GM18870 (cell line): ENCODE data around the gene PLAA.

Source experiments
- ATAC-seq: cut with Tn5 transposase; IDR thresholded peaks from one replicate; pipeline ENCODE4 v1.9.1; 2021; ENCODE audit warnings: moderate library complexity; ENCODE audit not compliant: unreplicated experiment

Gene PLAA

DNA sequence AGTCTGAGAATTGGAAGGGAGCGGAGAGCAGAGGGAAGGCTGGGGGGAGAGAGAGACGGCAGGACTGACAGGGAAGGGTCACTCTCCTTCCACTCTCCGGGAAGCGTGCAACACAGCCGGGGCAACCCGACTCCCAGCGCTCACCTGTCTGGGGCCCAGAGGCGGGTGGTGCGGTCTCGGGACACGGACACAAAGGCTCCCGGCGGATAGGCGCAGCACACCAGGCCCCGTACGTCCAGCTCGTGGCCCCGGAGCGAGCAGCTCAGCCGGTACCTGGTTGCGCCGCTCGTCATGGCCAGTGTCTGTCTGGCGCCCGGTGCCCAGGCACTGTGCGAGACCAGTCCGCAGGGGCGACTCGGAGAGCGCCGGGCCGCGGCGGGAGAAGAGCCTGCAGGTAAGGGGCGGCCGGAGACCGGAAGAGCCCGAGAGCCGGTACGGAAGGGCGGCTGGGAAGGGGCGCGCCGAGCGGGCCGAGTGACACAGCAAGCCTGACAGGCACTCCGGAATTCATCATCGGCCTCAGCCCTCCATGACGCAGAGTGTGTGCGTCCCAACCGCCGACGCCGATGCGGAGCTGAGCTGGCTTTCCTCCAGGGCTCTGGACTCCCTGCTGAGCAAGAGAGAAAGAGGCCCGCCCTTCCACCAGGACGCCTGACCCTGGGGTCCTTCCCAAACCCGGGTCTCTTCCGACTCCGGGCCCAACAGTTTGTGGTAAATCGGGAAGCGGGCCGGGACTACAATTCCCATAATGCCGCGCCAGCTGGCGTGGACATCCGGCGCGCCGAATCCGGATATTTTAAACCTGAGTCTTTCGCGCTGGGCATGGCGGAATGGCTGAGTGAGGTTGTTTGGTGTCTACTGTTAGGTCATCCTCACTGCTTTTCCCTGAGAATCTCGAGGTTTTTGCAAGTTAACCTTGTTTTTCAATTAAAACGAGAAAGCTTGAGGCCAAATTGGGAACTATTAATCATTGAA, at the start of gene PLAA:
Gene PLAA, minus strand, starts transcription at position 490 of the 975 bp plus-strand sequence. Its CDS starts 197 bp downstream, at position 293.
- ATAC-seq, result peak; percentile 97

- no peak for ATAC-seq
Measured at GRCh38 chr9:26995810-26996209, 48.8 kb upstream of the PLAA start.

DNA sequence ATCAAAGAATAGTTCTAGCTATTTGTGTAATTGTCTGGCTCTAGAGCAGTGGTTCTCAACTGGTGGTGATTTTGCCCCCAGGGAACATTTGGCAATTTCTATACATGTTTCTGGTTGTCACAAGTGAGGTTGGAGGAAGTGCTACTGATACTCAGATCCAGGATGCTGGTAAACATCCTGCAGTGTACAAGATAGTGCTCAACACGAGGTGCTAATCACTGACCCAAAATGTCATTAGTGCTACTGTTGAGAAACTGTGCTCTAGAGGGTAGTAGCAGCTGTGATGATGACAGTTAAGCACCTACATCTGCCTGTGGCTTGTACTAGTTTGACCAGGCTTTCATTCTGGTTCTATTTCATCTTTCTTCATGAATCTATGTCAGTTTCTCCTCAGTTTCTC, 36.3 kb upstream of the PLAA start:
- no peak for ATAC-seq

DNA sequence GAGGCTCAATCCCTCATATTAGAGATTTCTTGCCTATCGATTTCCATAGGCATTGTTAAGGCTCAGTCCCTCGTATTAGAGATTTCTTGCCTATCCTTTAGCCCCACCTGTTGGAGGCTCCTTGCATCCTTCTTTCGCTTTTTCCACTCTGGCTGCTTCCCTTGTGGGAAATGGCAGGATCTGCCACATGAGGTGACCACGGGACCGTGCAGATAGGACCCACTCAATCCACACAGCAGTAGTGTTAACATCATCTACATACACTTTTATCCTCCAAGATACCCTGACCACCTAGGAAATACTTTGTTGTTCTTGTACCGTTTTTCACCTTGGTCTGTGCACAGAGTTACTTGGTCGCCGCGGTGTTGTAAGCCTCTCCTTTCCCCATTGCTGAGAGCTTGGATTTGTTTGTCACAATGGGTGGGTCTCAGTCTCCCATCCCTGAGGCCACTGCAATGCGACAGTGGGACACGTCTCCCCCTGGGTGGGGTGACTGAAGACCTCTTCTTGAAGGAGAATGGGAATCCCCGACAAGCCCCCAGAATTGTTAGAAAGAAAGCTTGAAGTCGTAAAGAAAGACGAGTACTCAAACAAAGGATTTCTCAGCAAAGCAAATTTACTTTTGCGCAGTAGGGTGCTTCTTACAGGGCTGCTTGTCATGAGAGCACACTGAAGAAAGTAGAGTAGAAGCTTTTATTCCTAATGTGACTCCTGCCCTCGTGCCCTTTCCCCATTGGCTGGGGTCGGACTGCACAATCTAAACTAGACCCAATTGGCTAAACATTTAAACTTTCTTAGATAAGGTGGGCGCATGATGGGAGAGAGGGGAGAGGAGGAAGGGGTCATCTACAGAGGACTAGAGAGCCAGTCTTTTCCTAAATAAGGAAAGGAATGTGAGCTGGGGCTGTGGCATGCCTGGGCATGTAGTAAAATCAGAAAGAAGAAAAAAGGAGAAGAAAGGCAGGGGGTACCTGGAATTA, 29.0 kb upstream of the PLAA start:
- no peak for ATAC-seq

GRCh38 chr9:26974927-26975326, 27.9 kb upstream of the PLAA start:
- ATAC-seq, result no peak

GRCh38 chr9:26973989-26974388, 26.9 kb upstream of the PLAA start:
- ATAC-seq, result no peak

GRCh38 chr9:26971721-26972120, 24.7 kb upstream of the PLAA start:
- ATAC-seq, result no peak

- ATAC-seq, result no peak
Measured at GRCh38 chr9:26956860-26957233, 9.8 kb upstream of the PLAA start.

DNA sequence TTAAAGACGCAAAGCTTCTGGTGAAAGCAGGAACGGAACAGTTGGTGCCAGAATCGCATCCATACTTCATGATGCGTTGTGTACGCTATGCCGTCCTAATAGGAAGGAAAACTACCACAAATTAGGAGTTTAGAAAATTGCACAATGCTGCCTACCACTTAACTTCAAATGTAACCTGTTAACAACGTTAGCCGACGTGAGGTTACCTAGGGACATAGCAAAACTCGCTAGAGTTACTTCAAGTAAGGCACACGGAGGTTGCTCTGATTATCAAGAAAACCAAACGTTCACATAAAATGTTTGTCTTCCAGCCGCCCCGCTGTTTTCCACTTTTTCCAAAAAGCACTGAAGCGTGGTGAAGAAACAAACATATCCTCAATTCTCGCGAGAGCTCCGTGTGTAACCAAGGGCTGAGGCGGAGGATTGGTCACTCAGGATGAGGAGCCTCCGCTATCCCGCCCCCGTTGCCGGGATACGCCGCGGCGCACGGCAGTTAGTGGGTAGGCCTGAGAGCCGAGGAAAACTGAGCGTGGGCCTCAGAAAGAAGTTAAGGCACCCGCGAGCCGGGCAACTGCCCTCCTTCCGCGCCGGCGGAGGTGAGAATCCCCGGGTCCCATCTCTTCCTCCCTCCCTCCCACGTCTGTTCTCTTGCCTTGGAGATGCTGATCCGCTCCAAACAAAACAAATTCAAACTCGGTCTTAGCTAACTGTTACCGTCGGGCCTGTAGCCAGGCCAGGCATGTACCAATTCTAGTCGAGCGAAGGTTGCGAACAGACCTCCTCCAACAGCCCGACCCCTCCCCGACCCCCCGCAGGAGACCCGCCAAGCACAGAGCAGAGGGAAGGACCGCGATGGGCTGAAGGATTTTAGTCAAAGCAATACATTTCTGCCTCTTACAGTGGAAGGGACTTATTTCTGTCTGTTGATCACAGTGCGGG, 9.1 kb upstream of the PLAA start, which contains the start of gene IFT74:
Gene IFT74, plus strand, starts transcription at position 492 of the 939 bp plus-strand sequence. CDS start 5,556 bp downstream, outside the sequence.
- ATAC-seq, result peak; percentile 93

GRCh38 chr9:26955222-26955903, 8.3 kb upstream of the PLAA start:
- peak; percentile 27 for ATAC-seq

DNA sequence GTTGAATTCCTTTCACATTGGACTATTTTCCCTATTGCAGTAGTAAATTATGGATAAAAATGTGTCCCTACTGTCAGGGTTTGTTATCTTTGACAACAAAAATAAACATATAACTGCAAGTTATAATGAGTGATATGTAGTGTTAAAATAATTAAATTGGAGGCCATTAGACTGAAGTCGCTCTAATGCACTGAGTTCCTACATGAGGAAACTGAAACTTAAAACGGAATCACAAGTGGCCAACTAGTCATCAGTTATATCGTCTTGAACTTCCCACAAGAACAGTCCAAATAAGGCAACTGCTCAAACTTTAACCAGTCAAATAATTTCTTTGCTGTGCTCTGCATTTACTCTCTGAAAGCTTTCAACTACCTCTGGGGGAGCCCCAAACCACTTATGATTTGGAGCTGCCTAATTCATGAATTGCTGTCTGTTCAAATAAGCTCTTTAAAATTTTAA, 7.0 kb upstream of the PLAA start:
- no peak for ATAC-seq

GRCh38 chr9:26951794-26952193, 4.8 kb upstream of the PLAA start:
- no peak for ATAC-seq

- no peak for ATAC-seq
Measured at GRCh38 chr9:26950521-26950920, 3.5 kb upstream of the PLAA start.

GRCh38 chr9:26949637-26950069, 2.6 kb upstream of the PLAA start:
- no peak for ATAC-seq

GRCh38 chr9:26947736-26948135, 694 bp upstream of the PLAA start:
- ATAC-seq, result no peak

- no peak for ATAC-seq
Measured at GRCh38 chr9:26945591-26945990, 1.5 kb downstream of the PLAA start.

DNA sequence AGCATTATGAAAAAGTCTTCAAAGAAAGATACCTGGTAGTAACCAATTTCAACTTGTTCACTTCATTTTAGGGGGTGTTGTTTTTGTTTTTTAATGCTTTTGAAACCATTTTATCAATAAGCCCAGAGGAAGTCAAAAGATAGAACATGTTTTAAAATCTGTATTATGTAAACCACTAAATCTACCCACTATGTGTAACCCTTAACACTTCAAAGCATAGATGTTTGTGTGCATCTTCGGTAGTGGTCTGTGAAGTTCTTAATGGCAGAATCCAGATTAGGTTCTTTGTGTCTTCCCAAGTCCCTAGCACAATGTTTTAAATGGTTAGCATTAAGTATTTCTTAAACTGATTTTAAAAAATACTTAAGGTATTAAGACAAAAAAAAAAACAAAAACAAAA, 6.3 kb downstream of the PLAA start:
- no peak for ATAC-seq

GRCh38 chr9:26939955-26940711, 6.9 kb downstream of the PLAA start:
- no peak for ATAC-seq
